Naive B cell (primary cell): Measurements from ENCODE around the gene SRGAP2C. TPM values are rescaled to one million over a fixed set of nuclear protein-coding genes. Genes with fewer than 3 reads are reported as not detected.
"Not testable (repeated sequence)": the region's sequence is repeated elsewhere in the genome, so short reads cannot be mapped to it uniquely, and the experiment has no call there.

Experiments
- ATAC-seq, 2 donors: fragments of 150-1000 bp; cut with Tn5 transposase; 2 replicates each; pipeline ENCODE4 v1.10.0; 2021; ENCODE audit warnings: low read depth in 2 of 2, mild to moderate bottlenecking in 2 of 2, moderate library complexity in 2 of 2
- DNase-seq: peaks from one replicate; pipeline ENCODE4 v3.0.0; 2022
- H3K27ac Mint-ChIP-seq, 6 donors: one replicate each; pipeline ENCODE4 v1.8.0; 2020 to 2022; ENCODE audit warnings: mild to moderate bottlenecking in 6 of 6, mixed read lengths in 6 of 6, moderate library complexity in 5 of 6, inconsistent platforms in 2 of 6
- H3K27me3 Mint-ChIP-seq, 3 donors: one replicate each; pipeline ENCODE4 v1.8.0; 2021 to 2022; ENCODE audit warnings: mixed read lengths in 3 of 3, mild to moderate bottlenecking in 1 of 3
- H3K36me3 Mint-ChIP-seq, 2 donors: one replicate each; pipeline ENCODE4 v1.8.0; 2020 to 2022; ENCODE audit warnings: mixed read lengths in 2 of 2, inconsistent platforms in 1 of 2, mild to moderate bottlenecking in 1 of 2
- H3K4me1 Mint-ChIP-seq, 3 donors: one replicate each; pipeline ENCODE4 v1.8.0; 2020 to 2022; ENCODE audit warnings: mixed read lengths in 3 of 3, inconsistent platforms in 1 of 3, mild to moderate bottlenecking in 1 of 3, moderate library complexity in 1 of 3
- H3K4me3 Mint-ChIP-seq, 8 donors: one replicate each; pipeline ENCODE4 v1.8.0; 2020 to 2022; ENCODE audit warnings: mild to moderate bottlenecking in 8 of 8, mixed read lengths in 8 of 8, moderate library complexity in 8 of 8, inconsistent platforms in 2 of 8
- H3K9me3 Mint-ChIP-seq, 7 donors: one replicate each; pipeline ENCODE4 v1.8.0; 2020 to 2022; ENCODE audit warnings: mixed read lengths in 7 of 7, mild to moderate bottlenecking in 5 of 7, inconsistent platforms in 2 of 7, moderate library complexity in 1 of 7
- polyA plus RNA-seq, 6 donors: library from polyadenylated mRNA; unstranded; fragments of 300-500 nt; fragmentation: Illumina TruSeq; gene quantifications; one replicate each; pipeline ENCODE4 v1.2.3, GENCODE V29; 2021; ENCODE audit warnings: low read depth in 6 of 6

SRGAP2C gene
- polyA plus RNA-seq, 6 donors from 2014 or later: 1.3 to 2.7 (median 2.0) TPM

DNA sequence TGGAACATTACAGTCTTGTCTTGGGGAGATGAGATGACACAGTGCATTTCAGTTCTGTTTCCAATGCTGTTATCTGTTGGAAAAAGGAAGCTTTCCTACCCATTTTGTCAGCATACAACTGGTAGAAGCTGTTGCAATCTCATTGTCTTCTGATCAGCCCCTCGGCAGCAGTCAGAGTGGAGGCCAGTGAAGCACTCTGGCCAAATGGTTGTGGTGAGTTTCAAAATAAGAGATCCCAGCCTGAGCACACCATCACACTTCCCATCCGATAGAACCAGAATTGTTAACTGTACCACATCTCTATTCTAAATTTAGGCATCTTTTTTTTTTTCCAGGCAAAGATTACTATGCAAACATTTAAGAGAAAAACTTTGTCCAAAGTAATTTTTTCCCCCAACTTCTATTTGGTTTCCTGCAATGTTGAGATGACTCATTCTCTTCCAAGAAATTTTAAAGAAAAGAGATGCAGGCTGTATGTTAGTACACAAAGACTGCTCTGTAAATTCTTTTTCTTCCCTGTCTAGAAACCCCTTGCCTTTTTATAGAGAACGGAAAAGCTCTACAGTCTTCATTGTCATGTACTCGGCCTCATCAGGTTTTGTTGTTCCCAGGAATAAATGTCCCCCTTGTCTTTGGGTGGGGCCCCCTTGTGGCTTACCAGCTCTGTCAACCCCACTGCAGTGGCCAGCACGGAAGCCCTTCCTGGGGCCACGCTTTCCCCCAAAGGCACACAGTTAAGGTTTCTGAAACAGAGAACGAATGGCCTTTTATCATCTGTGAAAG, 176.9 kb downstream of the SRGAP2C start:
- H3K27me3 Mint-ChIP-seq, H3K9me3 Mint-ChIP-seq, ATAC-seq, H3K36me3 Mint-ChIP-seq, H3K4me1 Mint-ChIP-seq, DNase-seq, H3K4me3 Mint-ChIP-seq, H3K27ac Mint-ChIP-seq: not testable (repeated sequence)

DNA sequence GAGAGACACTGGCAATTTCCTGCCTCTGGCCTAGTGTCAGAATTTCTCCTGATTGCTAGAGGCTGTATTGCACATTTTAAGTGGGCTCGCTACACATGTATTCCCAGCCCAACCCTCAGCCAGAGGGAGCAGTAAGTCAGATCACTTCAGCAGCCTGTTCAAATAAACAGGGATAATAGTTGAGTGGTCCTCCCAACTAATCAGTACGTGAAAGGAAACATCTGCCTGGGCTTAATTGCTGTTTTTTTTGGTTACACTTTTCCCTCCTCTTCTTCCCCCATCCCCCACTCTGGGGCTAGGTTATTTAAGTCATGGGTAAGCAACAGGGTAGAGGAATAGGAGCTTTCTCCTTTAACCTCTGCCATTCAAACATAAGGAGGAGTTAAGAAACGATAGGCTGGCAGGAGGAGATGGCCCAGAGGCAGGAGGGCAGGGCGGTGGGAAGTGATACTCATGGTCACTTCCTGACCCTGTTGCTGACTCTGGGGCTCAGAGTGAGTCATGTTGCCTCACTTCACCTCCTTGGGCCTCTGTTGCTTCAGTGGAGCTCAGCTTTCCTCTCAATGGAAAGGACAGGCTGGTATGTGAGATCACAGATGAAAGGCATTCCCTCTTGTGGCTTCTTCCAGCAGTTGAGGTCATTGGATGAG, 177.6 kb downstream of the SRGAP2C start:
- ATAC-seq, H3K4me3 Mint-ChIP-seq, DNase-seq, H3K4me1 Mint-ChIP-seq, H3K27me3 Mint-ChIP-seq, H3K27ac Mint-ChIP-seq, H3K36me3 Mint-ChIP-seq, H3K9me3 Mint-ChIP-seq: not testable (repeated sequence)

- not testable (repeated sequence) for DNase-seq, H3K27ac Mint-ChIP-seq, H3K9me3 Mint-ChIP-seq, H3K36me3 Mint-ChIP-seq, H3K4me3 Mint-ChIP-seq, H3K27me3 Mint-ChIP-seq, H3K4me1 Mint-ChIP-seq
- peak; percentile 35 to 61 for ATAC-seq
Observed at GRCh38 chr1:121365316-121365715, 180.5 kb downstream of the SRGAP2C start.

GRCh38 chr1:121365723-121366122, 180.9 kb downstream of the SRGAP2C start:
- not testable (repeated sequence) for H3K4me3 Mint-ChIP-seq, H3K36me3 Mint-ChIP-seq, H3K27ac Mint-ChIP-seq, H3K27me3 Mint-ChIP-seq, H3K9me3 Mint-ChIP-seq, H3K4me1 Mint-ChIP-seq
- peak; percentile 60 to 72 for ATAC-seq
- peak; percentile 2 for DNase-seq

GRCh38 chr1:121366171-121366570, 181.4 kb downstream of the SRGAP2C start:
- H3K4me3 Mint-ChIP-seq, DNase-seq, H3K36me3 Mint-ChIP-seq, H3K27me3 Mint-ChIP-seq, H3K4me1 Mint-ChIP-seq, H3K9me3 Mint-ChIP-seq, H3K27ac Mint-ChIP-seq, ATAC-seq: not testable (repeated sequence)

DNA sequence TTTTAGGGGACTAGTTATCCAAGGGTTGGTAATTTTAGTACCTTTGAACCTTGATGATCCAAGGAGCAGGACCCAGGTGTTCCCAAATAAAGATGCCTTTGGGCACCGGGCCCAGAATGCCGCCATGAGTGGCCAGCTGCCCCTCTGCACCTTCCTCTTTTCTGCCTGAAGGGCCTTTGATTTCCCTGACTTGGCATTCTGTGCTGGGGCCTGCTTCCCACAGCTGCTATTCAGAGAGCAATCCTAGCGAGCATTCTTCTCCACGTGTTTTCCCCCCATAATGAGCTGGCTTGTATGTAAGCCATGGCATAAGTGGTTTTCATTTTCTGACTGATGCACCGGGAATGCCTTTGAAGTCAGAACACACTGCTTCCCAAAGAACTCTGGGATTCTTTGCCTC, 184.1 kb downstream of the SRGAP2C start:
- ATAC-seq, H3K27me3 Mint-ChIP-seq, H3K36me3 Mint-ChIP-seq: not testable (repeated sequence)

GRCh38 chr1:121369959-121370358, 185.2 kb downstream of the SRGAP2C start:
- H3K27ac Mint-ChIP-seq, DNase-seq, H3K27me3 Mint-ChIP-seq, H3K4me3 Mint-ChIP-seq, H3K9me3 Mint-ChIP-seq, ATAC-seq, H3K36me3 Mint-ChIP-seq, H3K4me1 Mint-ChIP-seq: not testable (repeated sequence)

More for the DNA sequence above, 184.1 kb downstream of the SRGAP2C start:
- not testable (repeated sequence) for H3K4me3 Mint-ChIP-seq, H3K9me3 Mint-ChIP-seq, H3K27ac Mint-ChIP-seq, H3K4me1 Mint-ChIP-seq, DNase-seq

DNA sequence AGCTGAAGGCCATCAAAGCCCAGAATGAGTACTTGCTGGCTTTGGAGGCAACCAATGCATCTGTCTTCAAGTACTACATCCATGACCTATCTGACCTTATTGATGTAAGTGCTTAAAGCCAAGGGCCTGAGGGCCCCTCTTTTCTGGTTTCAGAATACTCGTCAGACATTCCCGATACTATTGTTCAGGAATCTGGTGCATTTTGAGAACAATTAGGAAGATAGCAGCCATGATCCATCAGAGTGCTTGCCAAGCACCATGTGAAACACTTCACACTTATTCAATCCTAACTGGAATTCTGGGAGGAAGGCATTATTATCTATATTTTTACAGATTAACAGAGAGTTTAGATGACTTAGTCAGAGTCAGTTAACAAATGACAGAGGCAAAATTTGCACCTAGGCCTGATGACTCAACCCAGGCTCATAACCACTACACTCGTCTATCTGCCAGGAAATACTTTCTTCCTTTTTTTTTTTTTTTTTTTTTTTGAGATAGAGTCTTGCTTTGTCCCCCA, 190.1 kb downstream of the SRGAP2C start:
- not testable (repeated sequence) for H3K27me3 Mint-ChIP-seq, H3K27ac Mint-ChIP-seq, H3K36me3 Mint-ChIP-seq, H3K4me3 Mint-ChIP-seq, H3K9me3 Mint-ChIP-seq, ATAC-seq, DNase-seq, H3K4me1 Mint-ChIP-seq

GRCh38 chr1:121376986-121377385, 192.2 kb downstream of the SRGAP2C start:
- not testable (repeated sequence) for ATAC-seq, DNase-seq, H3K4me3 Mint-ChIP-seq, H3K4me1 Mint-ChIP-seq, H3K9me3 Mint-ChIP-seq, H3K36me3 Mint-ChIP-seq, H3K27me3 Mint-ChIP-seq, H3K27ac Mint-ChIP-seq

- DNase-seq, H3K36me3 Mint-ChIP-seq, H3K27me3 Mint-ChIP-seq, H3K27ac Mint-ChIP-seq, ATAC-seq, H3K4me3 Mint-ChIP-seq, H3K9me3 Mint-ChIP-seq, H3K4me1 Mint-ChIP-seq: not testable (repeated sequence)
Observed at GRCh38 chr1:121378757-121379156, 194.0 kb downstream of the SRGAP2C start.

- not testable (repeated sequence) for ATAC-seq, H3K4me1 Mint-ChIP-seq, DNase-seq, H3K9me3 Mint-ChIP-seq, H3K27me3 Mint-ChIP-seq, H3K36me3 Mint-ChIP-seq, H3K4me3 Mint-ChIP-seq
- H3K27ac Mint-ChIP-seq: peak overlapping the region in 1 of 6 donors; percentile 24
Observed at GRCh38 chr1:121384754-121385153, 200.0 kb downstream of the SRGAP2C start.

GRCh38 chr1:121385162-121385561, 200.4 kb downstream of the SRGAP2C start:
- H3K27me3 Mint-ChIP-seq, ATAC-seq, DNase-seq, H3K27ac Mint-ChIP-seq, H3K4me1 Mint-ChIP-seq, H3K36me3 Mint-ChIP-seq, H3K9me3 Mint-ChIP-seq, H3K4me3 Mint-ChIP-seq: not testable (repeated sequence)

DNA sequence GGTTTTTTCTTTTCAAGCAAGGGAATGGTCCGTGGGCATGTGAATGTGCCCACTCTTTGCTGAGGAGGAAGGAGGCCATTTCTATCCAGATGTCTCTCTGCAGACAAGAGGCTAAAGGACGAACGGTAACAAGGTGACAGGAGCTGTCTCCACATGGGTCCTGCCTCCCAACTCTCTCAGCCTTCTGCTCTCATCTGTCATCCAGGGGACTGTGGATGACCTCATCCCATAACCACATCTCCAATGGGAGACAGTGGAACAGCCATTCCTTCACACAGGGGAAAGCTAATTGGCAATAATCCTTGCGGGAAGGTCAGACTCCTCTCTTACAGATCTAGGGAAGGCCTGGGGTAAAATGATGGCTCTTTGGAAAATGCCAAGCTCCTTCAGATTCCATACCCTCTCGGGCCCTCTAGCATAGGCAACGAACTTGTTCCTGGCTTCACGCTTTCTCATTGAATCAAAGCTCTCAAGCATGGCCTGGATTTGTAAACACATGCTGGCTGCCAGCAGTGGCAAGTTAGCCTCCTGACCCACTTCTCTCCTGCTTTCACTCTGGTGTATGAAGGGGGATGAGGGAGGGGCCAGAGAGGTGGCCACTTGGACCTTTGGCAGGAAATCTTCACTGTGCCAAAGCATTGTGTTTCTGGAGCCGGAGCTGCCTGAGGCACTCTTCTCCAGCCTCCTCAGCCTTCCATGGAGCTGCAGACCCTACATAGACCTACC, 201.0 kb downstream of the SRGAP2C start:
- H3K4me3 Mint-ChIP-seq, H3K36me3 Mint-ChIP-seq, H3K9me3 Mint-ChIP-seq, ATAC-seq, H3K4me1 Mint-ChIP-seq, DNase-seq, H3K27me3 Mint-ChIP-seq, H3K27ac Mint-ChIP-seq: not testable (repeated sequence)
